ENCODE data around the gene PREX1.

DNA sequence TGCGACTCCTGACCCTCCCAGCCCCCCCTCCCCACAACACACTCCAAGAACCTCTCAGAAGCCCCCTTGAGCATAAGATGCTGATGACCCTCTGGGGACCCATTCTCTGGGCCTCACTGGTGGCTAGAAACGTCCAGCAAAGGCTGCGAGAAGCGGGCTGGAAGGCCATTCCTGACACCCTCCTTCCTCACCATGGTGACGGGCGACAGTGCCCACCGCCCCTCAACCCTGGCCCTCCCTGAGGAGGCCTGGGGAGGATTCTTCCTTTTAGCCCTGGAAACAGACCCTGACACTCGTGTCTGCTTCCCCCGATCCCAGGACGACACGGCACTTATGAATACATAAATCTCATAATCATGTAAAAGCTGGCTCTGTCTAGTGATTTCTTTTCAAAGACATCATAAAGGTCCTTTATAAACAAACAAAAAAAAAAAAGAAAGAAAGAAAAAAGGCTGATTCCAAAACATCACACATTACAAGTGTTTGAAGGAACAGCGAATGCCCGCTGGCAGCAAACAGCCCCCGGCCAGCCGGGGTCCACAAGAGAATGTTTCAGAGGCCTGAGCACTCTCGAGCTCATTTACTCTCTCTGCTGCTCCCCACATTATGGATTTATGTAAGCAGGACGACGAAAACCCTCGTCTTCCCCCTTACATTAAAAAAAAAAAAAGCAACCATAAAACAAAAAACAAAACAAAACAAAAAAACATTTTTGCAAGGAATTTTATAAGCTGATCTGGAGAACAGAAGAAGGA, 40.7 kb downstream of the PREX1 start:
- no peak for TF ChIP-seq ZNF565 (CRISPR knock-in tag; conservative IDR thresholded peaks at IDR 0.05; ENCODE audit: low read depth)
- TF ChIP-seq TCF4 (CRISPR knock-in tag; IDR thresholded peaks at IDR 0.05; ENCODE audit: borderline replicate concordance): no peak
- no peak for TF ChIP-seq ARNTL (CRISPR knock-in tag; IDR thresholded peaks at IDR 0.05; ENCODE audit: borderline replicate concordance, low read depth)
